H1 (cell line): ENCODE results near the gene TTC28. TPM values are rescaled to one million over a fixed set of nuclear protein-coding genes. Genes with fewer than 3 reads are reported as not detected.

ENCODE experiments used
- ASH2L ChIP-seq: fragments of 200-600, 300-600 bp; sonication (generic); IDR thresholded peaks from one replicate; pipeline ENCODE4 v1.7.1; 2017; ENCODE audit warnings: low read length
- KDM4A ChIP-seq: IDR thresholded peaks from one replicate; pipeline ENCODE4 v1.7.1; 2012; ENCODE audit warnings: low read depth, mild to moderate bottlenecking, moderate library complexity, low read length, inconsistent platforms; ENCODE audit not compliant: severe bottlenecking
- KDM5A ChIP-seq: fragments of 200-600 bp; IDR thresholded peaks from 2 replicates; pipeline ENCODE4 v1.7.1; 2012; ENCODE audit warnings: mild to moderate bottlenecking, low read length, inconsistent platforms, mixed read lengths
- TAF1 ChIP-seq: IDR thresholded peaks from 2 replicates; pipeline ENCODE4 v1.6.1; 2011; ENCODE audit warnings: mild to moderate bottlenecking, low read depth, low read length
- polyA plus RNA-seq, 7 experiments: library from polyadenylated mRNA; depleted of rRNA in 3 of 7; stranded (reverse) in 5 of 7; unstranded in 2 of 7; fragments of >200 nt in 5 of 7; fragments of 200-250 nt in 2 of 7; gene quantifications; 1 replicate in 5 of 7; 2 replicates in 1 of 7; 4 replicates in 1 of 7; pipeline versions ENCODE4 v1.2.1 to v1.2.3, GENCODE V29; 2011 to 2013; ENCODE audit warnings: missing spikeins in 2 of 7, mixed read lengths in 2 of 7
- total RNA-seq: library from RNA; stranded (reverse); fragmentation: NEBNext Ultra II Directional; extraction: Animal tissue kit (Norgen Biotek cat#: 25700); gene quantifications from 2 replicates; pipeline ENCODE4 v1.2.1, GENCODE V29; 2021
- TF ChIP-seq, protein P1 (sequence below): fragments of 300-600 bp; sonication (generic); IDR thresholded peaks from 2 replicates; pipeline ENCODE4 v1.7.1; 2012; ENCODE audit warnings: low read length, moderate library complexity, mild to moderate bottlenecking, inconsistent platforms; ENCODE audit not compliant: insufficient replicate concordance

The TTC28 gene
- total and polyA plus RNA-seq, 2 of the 8 experiments (the other 6 are each of a cell fraction or from before 2014, with no cell fraction given), result 2.6 to 12.6 TPM

DNA sequence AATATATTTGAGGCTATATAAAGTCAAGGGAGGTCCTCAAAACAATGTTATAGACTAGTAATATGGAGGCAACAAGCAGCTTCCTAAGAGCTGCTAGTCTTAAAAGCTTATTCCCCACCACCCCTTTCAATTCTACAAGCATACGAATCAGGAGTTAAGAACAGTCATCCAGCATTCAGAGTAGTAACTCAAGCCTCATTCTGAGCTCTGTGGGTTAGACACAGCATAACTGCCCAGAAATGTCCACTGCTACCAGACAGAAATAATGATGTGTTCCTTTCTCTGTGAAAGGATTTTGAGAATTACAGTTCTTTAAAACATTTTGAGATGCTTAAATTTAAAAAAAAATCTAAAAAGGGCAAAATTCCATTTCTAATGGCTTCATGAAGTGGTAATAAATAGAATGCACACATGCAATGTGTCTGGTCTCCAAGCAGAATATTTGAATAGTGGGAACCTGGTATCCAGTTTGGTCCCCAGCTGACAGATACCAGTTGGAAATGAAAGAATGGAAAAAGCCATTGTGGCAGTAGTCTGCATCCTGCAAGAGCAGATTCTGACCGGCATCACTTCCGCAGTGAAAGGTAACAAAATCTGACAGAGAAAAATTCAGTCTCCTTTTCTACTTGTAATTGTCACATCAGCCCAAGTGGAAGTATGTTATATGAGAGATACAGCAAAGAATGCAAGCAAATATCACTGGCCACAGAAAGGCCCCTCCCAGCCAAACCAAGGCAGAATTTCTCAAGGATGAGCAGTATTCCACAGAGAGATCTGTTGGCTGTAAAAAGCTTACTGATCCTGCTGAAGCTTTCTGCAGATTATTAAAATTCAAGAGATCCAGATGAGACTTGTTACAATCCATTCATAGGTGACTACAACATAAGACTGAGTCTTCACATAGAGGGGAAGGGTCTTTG, 449.8 kb downstream of the TTC28 start (continued):
- TF ChIP-seq, protein P1, sequence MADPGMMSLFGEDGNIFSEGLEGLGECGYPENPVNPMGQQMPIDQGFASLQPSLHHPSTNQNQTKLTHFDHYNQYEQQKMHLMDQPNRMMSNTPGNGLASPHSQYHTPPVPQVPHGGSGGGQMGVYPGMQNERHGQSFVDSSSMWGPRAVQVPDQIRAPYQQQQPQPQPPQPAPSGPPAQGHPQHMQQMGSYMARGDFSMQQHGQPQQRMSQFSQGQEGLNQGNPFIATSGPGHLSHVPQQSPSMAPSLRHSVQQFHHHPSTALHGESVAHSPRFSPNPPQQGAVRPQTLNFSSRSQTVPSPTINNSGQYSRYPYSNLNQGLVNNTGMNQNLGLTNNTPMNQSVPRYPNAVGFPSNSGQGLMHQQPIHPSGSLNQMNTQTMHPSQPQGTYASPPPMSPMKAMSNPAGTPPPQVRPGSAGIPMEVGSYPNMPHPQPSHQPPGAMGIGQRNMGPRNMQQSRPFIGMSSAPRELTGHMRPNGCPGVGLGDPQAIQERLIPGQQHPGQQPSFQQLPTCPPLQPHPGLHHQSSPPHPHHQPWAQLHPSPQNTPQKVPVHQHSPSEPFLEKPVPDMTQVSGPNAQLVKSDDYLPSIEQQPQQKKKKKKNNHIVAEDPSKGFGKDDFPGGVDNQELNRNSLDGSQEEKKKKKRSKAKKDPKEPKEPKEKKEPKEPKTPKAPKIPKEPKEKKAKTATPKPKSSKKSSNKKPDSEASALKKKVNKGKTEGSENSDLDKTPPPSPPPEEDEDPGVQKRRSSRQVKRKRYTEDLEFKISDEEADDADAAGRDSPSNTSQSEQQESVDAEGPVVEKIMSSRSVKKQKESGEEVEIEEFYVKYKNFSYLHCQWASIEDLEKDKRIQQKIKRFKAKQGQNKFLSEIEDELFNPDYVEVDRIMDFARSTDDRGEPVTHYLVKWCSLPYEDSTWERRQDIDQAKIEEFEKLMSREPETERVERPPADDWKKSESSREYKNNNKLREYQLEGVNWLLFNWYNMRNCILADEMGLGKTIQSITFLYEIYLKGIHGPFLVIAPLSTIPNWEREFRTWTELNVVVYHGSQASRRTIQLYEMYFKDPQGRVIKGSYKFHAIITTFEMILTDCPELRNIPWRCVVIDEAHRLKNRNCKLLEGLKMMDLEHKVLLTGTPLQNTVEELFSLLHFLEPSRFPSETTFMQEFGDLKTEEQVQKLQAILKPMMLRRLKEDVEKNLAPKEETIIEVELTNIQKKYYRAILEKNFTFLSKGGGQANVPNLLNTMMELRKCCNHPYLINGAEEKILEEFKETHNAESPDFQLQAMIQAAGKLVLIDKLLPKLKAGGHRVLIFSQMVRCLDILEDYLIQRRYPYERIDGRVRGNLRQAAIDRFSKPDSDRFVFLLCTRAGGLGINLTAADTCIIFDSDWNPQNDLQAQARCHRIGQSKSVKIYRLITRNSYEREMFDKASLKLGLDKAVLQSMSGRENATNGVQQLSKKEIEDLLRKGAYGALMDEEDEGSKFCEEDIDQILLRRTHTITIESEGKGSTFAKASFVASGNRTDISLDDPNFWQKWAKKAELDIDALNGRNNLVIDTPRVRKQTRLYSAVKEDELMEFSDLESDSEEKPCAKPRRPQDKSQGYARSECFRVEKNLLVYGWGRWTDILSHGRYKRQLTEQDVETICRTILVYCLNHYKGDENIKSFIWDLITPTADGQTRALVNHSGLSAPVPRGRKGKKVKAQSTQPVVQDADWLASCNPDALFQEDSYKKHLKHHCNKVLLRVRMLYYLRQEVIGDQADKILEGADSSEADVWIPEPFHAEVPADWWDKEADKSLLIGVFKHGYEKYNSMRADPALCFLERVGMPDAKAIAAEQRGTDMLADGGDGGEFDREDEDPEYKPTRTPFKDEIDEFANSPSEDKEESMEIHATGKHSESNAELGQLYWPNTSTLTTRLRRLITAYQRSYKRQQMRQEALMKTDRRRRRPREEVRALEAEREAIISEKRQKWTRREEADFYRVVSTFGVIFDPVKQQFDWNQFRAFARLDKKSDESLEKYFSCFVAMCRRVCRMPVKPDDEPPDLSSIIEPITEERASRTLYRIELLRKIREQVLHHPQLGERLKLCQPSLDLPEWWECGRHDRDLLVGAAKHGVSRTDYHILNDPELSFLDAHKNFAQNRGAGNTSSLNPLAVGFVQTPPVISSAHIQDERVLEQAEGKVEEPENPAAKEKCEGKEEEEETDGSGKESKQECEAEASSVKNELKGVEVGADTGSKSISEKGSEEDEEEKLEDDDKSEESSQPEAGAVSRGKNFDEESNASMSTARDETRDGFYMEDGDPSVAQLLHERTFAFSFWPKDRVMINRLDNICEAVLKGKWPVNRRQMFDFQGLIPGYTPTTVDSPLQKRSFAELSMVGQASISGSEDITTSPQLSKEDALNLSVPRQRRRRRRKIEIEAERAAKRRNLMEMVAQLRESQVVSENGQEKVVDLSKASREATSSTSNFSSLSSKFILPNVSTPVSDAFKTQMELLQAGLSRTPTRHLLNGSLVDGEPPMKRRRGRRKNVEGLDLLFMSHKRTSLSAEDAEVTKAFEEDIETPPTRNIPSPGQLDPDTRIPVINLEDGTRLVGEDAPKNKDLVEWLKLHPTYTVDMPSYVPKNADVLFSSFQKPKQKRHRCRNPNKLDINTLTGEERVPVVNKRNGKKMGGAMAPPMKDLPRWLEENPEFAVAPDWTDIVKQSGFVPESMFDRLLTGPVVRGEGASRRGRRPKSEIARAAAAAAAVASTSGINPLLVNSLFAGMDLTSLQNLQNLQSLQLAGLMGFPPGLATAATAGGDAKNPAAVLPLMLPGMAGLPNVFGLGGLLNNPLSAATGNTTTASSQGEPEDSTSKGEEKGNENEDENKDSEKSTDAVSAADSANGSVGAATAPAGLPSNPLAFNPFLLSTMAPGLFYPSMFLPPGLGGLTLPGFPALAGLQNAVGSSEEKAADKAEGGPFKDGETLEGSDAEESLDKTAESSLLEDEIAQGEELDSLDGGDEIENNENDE, result no peak
- TF ChIP-seq TAF1 (no peak), KDM5A (no peak), ASH2L (no peak), KDM4A (no peak)
